Prostate gland (tissue), 2 donors: ENCODE results near the gene FAM83G.

Source experiments
- CTCF ChIP-seq, 4 experiments: fragments of 200-600 bp in 2 of 4; fragments of 450-650 bp in 2 of 4; sonication (generic) in 2 of 4; IDR thresholded peaks; 1 replicate in 3 of 4; 2 replicates in 1 of 4; pipeline ENCODE4 v1.5.1; 2016 to 2019; ENCODE audit warnings: antibody characterized with exemption in 4 of 4, mild to moderate bottlenecking in 2 of 4, moderate library complexity in 2 of 4
- POLR2A ChIP-seq: fragments of 450-650 bp; IDR thresholded peaks from one replicate; pipeline ENCODE4 v1.6.1; 2016; ENCODE audit warnings: antibody characterized with exemption, mild to moderate bottlenecking
- POLR2AphosphoS5 ChIP-seq: sonication (generic); formaldehyde crosslinking; IDR thresholded peaks from one replicate; pipeline ENCODE4 v1.6.1; 2017; ENCODE audit warnings: antibody characterized with exemption

GRCh38 chr17:18961634-18962493, 42.7 kb downstream of the FAM83G start:
- TF ChIP-seq POLR2A (no peak), CTCF (IDR thresholded peaks at IDR 0.05) (no peak), POLR2AphosphoS5 (no peak)
